ENCODE data around the gene GSE1. TPM values are rescaled to one million over a fixed set of nuclear protein-coding genes. Genes with fewer than 3 reads are reported as not detected.

Gene GSE1
- 22.8 and 35.4 TPM in 2 replicates for total RNA-seq

GRCh38 chr16:85612801-85613603 is at the start of gene GSE1:
TSS of gene GSE1 (plus strand) at chr16:85613322. CDS start at chr16:85613392, 70 bp downstream.

GRCh38 chr16:85688586-85689284 is 75.6 kb downstream of the GSE1 start, which contains the start of gene GINS2:
TSS of gene GINS2 (minus strand) at chr16:85688954. CDS start at chr16:85688898, 56 bp downstream.

Small RNA genes within 50 kb of the gene (small RNA-seq; reads per million reads assigned to genes)
- not detected for gene RN7SL381P

Other genes starting within 250 kb of the GSE1 start
- gene GINS2, start 75.6 kb downstream of the GSE1 start, total RNA-seq, result 8.1 and 16.8 TPM in 2 replicates
- 1.5 and 6.5 TPM in 2 replicates for gene C16orf74, start 137.8 kb downstream of the GSE1 start, total RNA-seq
- 33.0 and 37.1 TPM in 2 replicates for gene EMC8, start 186.2 kb downstream of the GSE1 start, total RNA-seq
- 242 and 360 TPM in 2 replicates for gene COX4I1, start 186.4 kb downstream of the GSE1 start, total RNA-seq

Data from subcutaneous preadipocyte (primary cell).